Left lung (tissue), 10 donors: ENCODE measurements around the gene HEG1. TPM values are rescaled to one million over a fixed set of nuclear protein-coding genes. Genes with fewer than 3 reads are reported as not detected.

Experiments used
- ATAC-seq: fragments of 200-7000 bp; cut with Tn5 transposase; one replicate; pipeline ENCODE4 v1.9.1; 2020; ENCODE audit warnings: moderate library complexity
- DNase-seq, 4 donors: peaks; one replicate each; pipeline ENCODE4 v3.0.0-alpha.2; 2013 to 2020
- H3K27ac ChIP-seq, 2 donors: fragments of 200-600 bp; sonication (generic) in 1 of 2; one replicate each; pipeline versions ENCODE4 v1.5.0 to v1.8.0; 2020 to 2021
- H3K27me3 ChIP-seq, 2 donors: fragments of 200-600 bp; sonication (generic) in 1 of 2; one replicate each; pipeline versions ENCODE4 v1.5.0 to v1.8.0; 2020 to 2021
- H3K36me3 ChIP-seq, 2 donors: fragments of 200-600 bp; sonication (generic) in 1 of 2; one replicate each; pipeline versions ENCODE4 v1.5.0 to v1.8.0; 2020 to 2021
- H3K4me1 ChIP-seq, 2 donors: fragments of 200-600 bp; one replicate each; pipeline ENCODE4 v1.8.0; 2021
- H3K4me3 ChIP-seq, 2 donors: fragments of 200-600 bp; sonication (generic) in 1 of 2; one replicate each; pipeline versions ENCODE4 v1.5.0 to v1.8.0; 2020 to 2021; ENCODE audit warnings: mild to moderate bottlenecking in 1 of 2
- H3K9me3 ChIP-seq, 2 donors: fragments of 200-600 bp; sonication (generic) in 1 of 2; one replicate each; pipeline versions ENCODE4 v1.5.0 to v1.8.0; 2020 to 2021
- CTCF ChIP-seq, 2 donors: fragments of 200-600 bp; sonication (generic) in 1 of 2; IDR thresholded peaks; one replicate each; pipeline versions ENCODE4 v1.5.0 to v1.8.0; 2021; ENCODE audit warnings: antibody characterized with exemption in 2 of 2
- intact Hi-C, 2 donors: fragments of 100-400 bp; cut with DNase I; formaldehyde crosslinking; loops; one replicate each; pipeline versions ENCODE4 v1.11.2 to v1.14.2; 2022
- polyA plus RNA-seq, 6 donors: library from polyadenylated mRNA; unstranded; fragments of 120-200 nt; gene quantifications; one replicate each; pipeline ENCODE4 v1.2.1, GENCODE V29; 2013; ENCODE audit not compliant: insufficient read length in 6 of 6
- total RNA-seq, 2 donors: library from RNA; stranded (reverse); fragmentation: NEBNext Ultra II Directional; extraction: Animal tissue kit (Norgen Biotek cat#: 25700); gene quantifications; one replicate each; pipeline ENCODE4 v1.2.1, GENCODE V29; 2021
- donor health status: DM: no; HTN: yes; CAD: no.
- donor health status: DM: no; HTN: no; CAD: no.

Gene HEG1
- total and polyA plus RNA-seq, 8 donors: 43.8 to 132 (median 58.2) TPM

- Histone ChIP-seq H3K36me3 (peaks cover 4 to 29% of the 10 kb centered on the region in 2 donors), H3K27ac (no peak overlapping the region), H3K4me3 (no peak overlapping the region), H3K9me3 (no peaks in the 10 kb centered on the region), H3K4me1 (peaks cover under 1 to 18% of the 10 kb centered on the region in 2 donors), H3K27me3 (no peaks in the 10 kb centered on the region)
- DNase-seq (no peak), ATAC-seq (no peak)
- intact Hi-C loops: no loop called here
- TF ChIP-seq CTCF (IDR thresholded peaks at IDR 0.05): no peak
Measured at GRCh38 chr3:125028657-125029056, 27.1 kb downstream of the HEG1 start.

GRCh38 chr3:125025642-125026041, 30.2 kb downstream of the HEG1 start:
- H3K27me3 ChIP-seq: no peaks in the 10 kb centered on the region
- DNase-seq: no peak
- ATAC-seq: no peak
- peaks cover 4 to 33% of the 10 kb centered on the region in 2 donors for H3K36me3 ChIP-seq
- peak overlapping the region in 1 of 2 donors; percentile 53 for H3K27ac ChIP-seq
- H3K4me3 ChIP-seq: no peak overlapping the region
- H3K4me1 ChIP-seq: peaks cover 13 to 27% of the 10 kb centered on the region in 2 donors
- no peak for TF ChIP-seq CTCF (IDR thresholded peaks at IDR 0.05)
- no peaks in the 10 kb centered on the region for H3K9me3 ChIP-seq
- intact Hi-C loops: no loop called here

- no peaks in the 10 kb centered on the region for H3K9me3 ChIP-seq
- H3K36me3 ChIP-seq: peaks cover 4 to 41% of the 10 kb centered on the region in 2 donors
- H3K27ac ChIP-seq: peak overlapping the region; percentile 21 to 53
- DNase-seq: no peak
- intact Hi-C loops: no loop called here
- peaks cover 13 to 27% of the 10 kb centered on the region in 2 donors for H3K4me1 ChIP-seq
- no peak overlapping the region for H3K4me3 ChIP-seq
- no peaks in the 10 kb centered on the region for H3K27me3 ChIP-seq
- TF ChIP-seq CTCF (IDR thresholded peaks at IDR 0.05): no peak
- peak; percentile 70 for ATAC-seq
Measured at GRCh38 chr3:125024817-125025216, 31.0 kb downstream of the HEG1 start.

- intact Hi-C loops: no loop called here
Measured at GRCh38 chr3:125023833-125024555, 31.8 kb downstream of the HEG1 start.

More at GRCh38 chr3:125023833-125024555, 31.8 kb downstream of the HEG1 start:
- peaks cover 13 to 27% of the 10 kb centered on the region in 2 donors for H3K4me1 ChIP-seq
- no peaks in the 10 kb centered on the region for H3K9me3 ChIP-seq
- DNase-seq (no peak), ATAC-seq (no peak)
- no peaks in the 10 kb centered on the region for H3K27me3 ChIP-seq
- TF ChIP-seq CTCF (IDR thresholded peaks at IDR 0.05): no peak
- H3K27ac ChIP-seq: peak overlapping the region; percentile 21 to 58
- peaks cover 8 to 49% of the 10 kb centered on the region in 2 donors for H3K36me3 ChIP-seq
- no peak overlapping the region for H3K4me3 ChIP-seq
